ENCODE results near the gene KCNIP2.

DNA sequence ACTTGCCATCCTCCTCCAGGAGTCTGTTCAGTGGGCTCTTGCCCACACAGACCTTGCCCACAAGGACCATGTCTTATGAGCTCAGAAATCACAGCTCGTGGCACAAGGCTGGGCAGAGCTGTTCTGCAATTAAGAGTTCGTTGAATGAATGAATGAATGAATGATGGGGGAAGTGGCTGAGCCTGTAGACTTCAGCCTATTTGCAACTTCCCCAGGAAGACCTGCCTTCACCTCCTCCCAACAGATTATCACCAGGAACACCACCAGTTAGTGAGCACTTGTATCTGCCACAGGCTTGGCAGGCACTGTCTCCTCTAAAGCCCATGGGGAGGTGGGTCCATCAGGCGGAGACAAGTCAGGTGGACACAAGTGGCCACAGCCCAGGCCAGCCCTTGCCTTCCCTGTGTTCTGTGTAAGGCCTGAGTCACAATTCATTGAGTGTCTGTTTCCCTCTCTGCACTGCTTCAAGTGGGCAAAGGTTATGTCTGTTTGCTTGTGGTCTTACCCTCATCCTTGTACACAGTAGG lies 65.9 kb downstream of the KCNIP2 start:
- TF ChIP-seq EP300 (IDR thresholded peaks at IDR 0.05; ENCODE audit: borderline replicate concordance): no peak
- TF ChIP-seq, protein P1, sequence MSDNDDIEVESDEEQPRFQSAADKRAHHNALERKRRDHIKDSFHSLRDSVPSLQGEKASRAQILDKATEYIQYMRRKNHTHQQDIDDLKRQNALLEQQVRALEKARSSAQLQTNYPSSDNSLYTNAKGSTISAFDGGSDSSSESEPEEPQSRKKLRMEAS (IDR thresholded peaks at IDR 0.05): no peak
